Upper lobe of right lung (tissue), 1 donor: Measurements from ENCODE around the gene PTGR3. TPM values are rescaled to one million over a fixed set of nuclear protein-coding genes. Genes with fewer than 3 reads are reported as not detected.
A peak's percentile ranks its signal among the peaks of the same experiment; 100 is the strongest.

Experiments used
- ATAC-seq: fragments of 200-7000 bp; cut with Tn5 transposase; one replicate; pipeline ENCODE4 v1.9.1; 2020; ENCODE audit warnings: mild to moderate bottlenecking, moderate library complexity
- DNase-seq: peaks from one replicate; pipeline ENCODE4 v3.0.0-alpha.2; 2020
- H3K27ac ChIP-seq: fragments of 200-600 bp; one replicate; pipeline ENCODE4 v1.8.0; 2022
- H3K27me3 ChIP-seq: fragments of 200-600 bp; one replicate; pipeline ENCODE4 v1.8.0; 2022; ENCODE audit warnings: mild to moderate bottlenecking
- H3K36me3 ChIP-seq: fragments of 200-600 bp; one replicate; pipeline ENCODE4 v1.8.0; 2022
- H3K4me1 ChIP-seq: fragments of 200-600 bp; one replicate; pipeline ENCODE4 v1.8.0; 2022
- H3K4me3 ChIP-seq: fragments of 200-600 bp; one replicate; pipeline ENCODE4 v1.8.0; 2022; ENCODE audit warnings: mild to moderate bottlenecking
- H3K9me3 ChIP-seq: fragments of 200-600 bp; one replicate; pipeline ENCODE4 v1.8.0; 2022
- intact Hi-C: fragments of 100-400 bp; cut with DNase I; formaldehyde crosslinking; loops from one replicate; pipeline ENCODE4 v1.11.0; 2022
- total RNA-seq: library from RNA; stranded (reverse); fragmentation: NEBNext Ultra II Directional; extraction: Animal tissue kit (Norgen Biotek cat#: 25700); gene quantifications from one replicate; pipeline ENCODE4 v1.2.1, GENCODE V29; 2021
- TF ChIP-seq, protein P1 (sequence below): fragments of 200-600 bp; IDR thresholded peaks from one replicate; pipeline ENCODE4 v1.8.0; 2022; ENCODE audit warnings: antibody characterized with exemption
- donor health status: DM: no; HTN: yes; CAD: no; lungs with severe emphysema.

PTGR3 gene
- total RNA-seq, 1 donor from 2014 or later = 27.7 TPM

DNA sequence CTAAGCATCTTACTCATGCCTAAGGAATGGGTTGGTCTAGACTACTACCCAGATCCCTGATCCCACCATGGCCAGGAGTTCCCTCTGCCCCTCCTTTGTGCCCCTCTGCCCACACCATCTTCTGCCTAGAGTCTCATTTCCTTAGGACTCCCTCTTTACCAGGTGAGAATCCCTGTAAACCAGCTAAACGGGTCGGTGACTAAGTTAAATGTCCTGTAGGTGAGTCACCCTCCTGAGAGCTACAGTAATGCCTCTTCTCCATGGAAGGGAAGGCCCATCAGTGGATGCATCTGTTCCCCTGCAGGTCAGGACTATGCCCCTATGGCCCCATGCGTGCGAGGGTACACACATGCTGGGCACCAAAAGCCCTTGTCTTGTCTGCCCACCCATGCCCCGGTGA lies 25.4 kb downstream of the PTGR3 start:
- no peak overlapping the region for H3K4me3 ChIP-seq
- H3K36me3 ChIP-seq = no peaks in the 10 kb centered on the region
- no peaks in the 10 kb centered on the region for H3K27me3 ChIP-seq
- no peaks in the 10 kb centered on the region for H3K4me1 ChIP-seq
- no peak overlapping the region for H3K27ac ChIP-seq
- ATAC-seq (no peak), DNase-seq (no peak)
- intact Hi-C loops = no loop called here
- TF ChIP-seq, protein P1, sequence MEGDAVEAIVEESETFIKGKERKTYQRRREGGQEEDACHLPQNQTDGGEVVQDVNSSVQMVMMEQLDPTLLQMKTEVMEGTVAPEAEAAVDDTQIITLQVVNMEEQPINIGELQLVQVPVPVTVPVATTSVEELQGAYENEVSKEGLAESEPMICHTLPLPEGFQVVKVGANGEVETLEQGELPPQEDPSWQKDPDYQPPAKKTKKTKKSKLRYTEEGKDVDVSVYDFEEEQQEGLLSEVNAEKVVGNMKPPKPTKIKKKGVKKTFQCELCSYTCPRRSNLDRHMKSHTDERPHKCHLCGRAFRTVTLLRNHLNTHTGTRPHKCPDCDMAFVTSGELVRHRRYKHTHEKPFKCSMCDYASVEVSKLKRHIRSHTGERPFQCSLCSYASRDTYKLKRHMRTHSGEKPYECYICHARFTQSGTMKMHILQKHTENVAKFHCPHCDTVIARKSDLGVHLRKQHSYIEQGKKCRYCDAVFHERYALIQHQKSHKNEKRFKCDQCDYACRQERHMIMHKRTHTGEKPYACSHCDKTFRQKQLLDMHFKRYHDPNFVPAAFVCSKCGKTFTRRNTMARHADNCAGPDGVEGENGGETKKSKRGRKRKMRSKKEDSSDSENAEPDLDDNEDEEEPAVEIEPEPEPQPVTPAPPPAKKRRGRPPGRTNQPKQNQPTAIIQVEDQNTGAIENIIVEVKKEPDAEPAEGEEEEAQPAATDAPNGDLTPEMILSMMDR = no peak
- no peaks in the 10 kb centered on the region for H3K9me3 ChIP-seq

DNA sequence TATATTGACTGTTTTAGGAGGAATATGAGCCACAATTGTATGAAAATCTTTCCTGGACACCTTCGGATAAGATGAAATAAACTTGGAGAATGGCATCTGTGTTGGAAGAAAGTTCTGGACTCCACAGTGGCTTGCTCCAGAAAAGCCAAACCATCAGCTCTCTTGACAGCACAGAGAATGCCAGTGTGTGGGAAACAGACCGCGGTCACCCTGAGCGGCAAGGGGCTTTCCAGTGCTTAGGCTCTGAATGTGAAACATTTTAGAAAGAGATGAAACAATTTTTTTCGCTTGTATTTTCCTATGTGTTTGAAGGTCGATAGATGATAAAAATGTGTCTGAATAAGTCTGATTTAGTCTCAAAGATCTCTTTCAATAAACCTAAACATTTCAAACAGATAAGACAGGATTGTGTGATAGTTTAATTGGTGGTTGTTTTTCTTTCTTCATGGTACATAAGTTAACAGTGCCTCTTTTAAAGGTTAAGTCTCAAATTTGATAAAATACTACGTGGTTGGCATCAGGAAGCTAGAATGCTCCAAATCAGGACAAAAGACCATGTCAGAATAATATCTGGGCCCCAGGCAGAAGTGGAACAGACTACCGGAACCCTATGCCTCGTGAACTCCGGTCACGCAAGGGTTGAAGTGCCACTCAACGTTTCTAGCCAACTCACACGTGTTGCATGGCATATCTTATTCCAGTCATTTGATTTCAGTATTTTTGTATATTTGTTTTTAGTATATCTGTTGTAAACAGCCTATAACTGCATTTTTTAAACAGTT lies 28.9 kb downstream of the PTGR3 start:
- H3K4me1 ChIP-seq = no peaks in the 10 kb centered on the region
- TF ChIP-seq, protein P1 = no peak
- ATAC-seq (no peak), DNase-seq (no peak)
- H3K9me3 ChIP-seq = no peaks in the 10 kb centered on the region
- H3K27me3 ChIP-seq = no peaks in the 10 kb centered on the region
- H3K4me3 ChIP-seq = no peak overlapping the region
- intact Hi-C loops = no loop called here
- H3K27ac ChIP-seq = no peak overlapping the region
- no peaks in the 10 kb centered on the region for H3K36me3 ChIP-seq

DNA sequence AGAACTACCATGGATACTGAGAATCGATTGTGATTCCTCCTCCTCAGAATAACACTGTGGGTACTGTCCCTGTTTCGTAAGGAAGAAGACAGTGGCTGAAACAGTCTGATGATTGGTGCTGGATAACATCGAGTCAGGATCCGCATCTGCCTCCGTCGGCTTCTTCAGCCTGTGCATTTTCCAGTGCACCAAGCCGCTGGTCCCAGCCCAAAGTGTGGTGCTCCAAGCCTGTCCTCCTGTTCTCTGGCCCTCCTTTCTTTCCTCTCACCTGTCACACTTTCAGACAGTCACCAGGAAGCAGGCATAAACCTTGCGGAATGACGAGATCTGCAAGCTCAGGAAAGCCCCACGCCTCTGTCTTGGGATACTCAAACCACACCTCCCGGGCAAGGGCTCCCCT lies 30.6 kb downstream of the PTGR3 start:
- Histone ChIP-seq H3K36me3 (no peaks in the 10 kb centered on the region), H3K9me3 (no peaks in the 10 kb centered on the region), H3K27ac (no peak overlapping the region), H3K4me3 (no peak overlapping the region), H3K4me1 (no peaks in the 10 kb centered on the region), H3K27me3 (no peaks in the 10 kb centered on the region)
- no peak for DNase-seq
- no peak for ATAC-seq
- intact Hi-C loops = no loop called here
- TF ChIP-seq, protein P1 = no peak

DNA sequence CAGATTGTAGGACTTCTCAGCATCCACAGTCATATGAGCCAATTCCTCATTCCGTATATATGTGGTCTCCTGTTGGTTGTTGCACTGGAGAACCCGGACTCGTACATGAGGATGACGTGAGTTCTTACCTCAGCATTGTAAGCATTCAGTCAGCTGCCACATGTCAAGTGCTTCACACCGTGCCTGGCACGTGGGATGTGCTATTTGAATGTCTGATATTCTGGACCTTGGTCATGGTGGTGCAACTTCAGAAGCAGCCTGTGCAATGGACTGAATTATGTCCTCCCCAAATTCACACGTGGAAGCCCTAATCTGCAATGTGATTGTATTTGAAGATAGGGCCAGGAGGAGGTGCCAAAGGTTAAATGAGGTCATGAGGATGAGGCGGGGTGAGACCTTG lies 32.1 kb downstream of the PTGR3 start:
- TF ChIP-seq, protein P1 = no peak
- H3K4me1 ChIP-seq = no peaks in the 10 kb centered on the region

DNA sequence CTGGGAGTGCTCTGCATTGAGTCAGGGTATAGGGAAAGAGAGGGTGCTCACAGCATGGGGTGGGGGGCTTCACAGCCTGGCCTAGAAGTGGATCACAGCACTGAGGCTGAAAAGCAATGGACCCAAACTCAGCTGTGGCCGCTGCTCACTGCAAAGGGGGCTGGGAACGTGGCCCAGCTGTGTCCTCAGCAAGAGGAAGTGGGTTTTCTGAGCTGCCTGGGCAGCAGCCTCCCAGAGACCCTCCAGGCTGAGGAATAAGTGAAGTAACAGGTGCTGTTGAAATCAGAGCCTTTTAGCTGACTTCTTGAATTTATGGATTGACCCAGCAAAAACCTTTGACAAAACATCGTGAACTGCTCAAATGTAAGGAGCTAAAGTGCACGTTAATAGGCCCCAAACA lies 35.2 kb downstream of the PTGR3 start:
- Histone ChIP-seq H3K36me3 (no peaks in the 10 kb centered on the region), H3K4me1 (no peaks in the 10 kb centered on the region), H3K9me3 (no peaks in the 10 kb centered on the region), H3K4me3 (no peak overlapping the region), H3K27ac (no peak overlapping the region), H3K27me3 (no peaks in the 10 kb centered on the region)
- TF ChIP-seq, protein P1 = no peak
- intact Hi-C loops = no loop called here
- DNase-seq (no peak), ATAC-seq (no peak)

More for the DNA sequence above, 32.1 kb downstream of the PTGR3 start:
- no peak overlapping the region for H3K4me3 ChIP-seq
- intact Hi-C loops = no loop called here
- H3K27ac ChIP-seq = no peak overlapping the region
- ATAC-seq (no peak), DNase-seq (no peak)
- no peaks in the 10 kb centered on the region for H3K9me3 ChIP-seq
- H3K36me3 ChIP-seq = no peaks in the 10 kb centered on the region
- H3K27me3 ChIP-seq = no peaks in the 10 kb centered on the region

DNA sequence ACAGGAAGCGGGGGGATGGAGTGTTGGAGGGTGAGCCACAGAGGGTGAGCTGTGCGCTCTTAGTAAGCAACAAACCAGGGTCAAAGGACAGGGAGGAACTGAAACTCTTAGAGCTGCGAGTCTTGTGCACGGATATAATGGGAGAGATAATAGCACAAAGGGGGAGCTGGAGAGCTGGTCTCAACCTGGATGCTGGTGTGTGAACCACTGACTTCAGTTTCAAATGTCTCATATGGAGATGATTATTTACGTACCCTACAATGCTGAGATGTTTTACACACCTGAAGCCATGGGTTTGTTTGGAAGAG lies 35.9 kb downstream of the PTGR3 start:
- peak; percentile 71 for ATAC-seq
- no peaks in the 10 kb centered on the region for H3K27me3 ChIP-seq
- TF ChIP-seq, protein P1 = no peak
- H3K36me3 ChIP-seq = no peaks in the 10 kb centered on the region
- no peak for DNase-seq
- intact Hi-C loops = no loop called here
- H3K4me3 ChIP-seq = no peak overlapping the region
- H3K9me3 ChIP-seq = no peaks in the 10 kb centered on the region
- no peak overlapping the region for H3K27ac ChIP-seq
- H3K4me1 ChIP-seq = no peaks in the 10 kb centered on the region
